Measurements from ENCODE around the gene PSMG3.

Gene PSMG3

GRCh38 chr7:1557006-1557405, 12.8 kb downstream of the PSMG3 start:
- DNase-seq = no peak

- DNase-seq = peak; percentile 50
Measured at GRCh38 chr7:1555813-1556543, 13.9 kb downstream of the PSMG3 start, which contains the start of gene TMEM184A. TMEM184A (minus strand) TSS chr7:1556205; CDS start chr7:1555484, 721 bp downstream.

- no peak for DNase-seq
Measured at GRCh38 chr7:1555046-1555812, 14.6 kb downstream of the PSMG3 start.

- DNase-seq = no peak
Measured at GRCh38 chr7:1554333-1555045, 15.3 kb downstream of the PSMG3 start.

GRCh38 chr7:1553512-1554210, 16.2 kb downstream of the PSMG3 start:
- no peak for DNase-seq

- no peak for DNase-seq
Measured at GRCh38 chr7:1552200-1552599, 17.6 kb downstream of the PSMG3 start.

GRCh38 chr7:1550846-1551155, 19.0 kb downstream of the PSMG3 start:
- DNase-seq = no peak

- no peak for DNase-seq
Measured at GRCh38 chr7:1550005-1550845, 19.6 kb downstream of the PSMG3 start.

GRCh38 chr7:1549357-1550004, 20.4 kb downstream of the PSMG3 start:
- no peak for DNase-seq

- DNase-seq = no peak
Measured at GRCh38 chr7:1548944-1549343, 20.9 kb downstream of the PSMG3 start.

- no peak for DNase-seq
Measured at GRCh38 chr7:1548438-1548831, 21.4 kb downstream of the PSMG3 start.

GRCh38 chr7:1547777-1548437, 21.9 kb downstream of the PSMG3 start:
- DNase-seq = no peak

GRCh38 chr7:1546909-1547776, 22.7 kb downstream of the PSMG3 start:
- no peak for DNase-seq

GRCh38 chr7:1546274-1546908, 23.4 kb downstream of the PSMG3 start:
- DNase-seq = no peak

GRCh38 chr7:1545417-1546246, 24.2 kb downstream of the PSMG3 start:
- no peak for DNase-seq

GRCh38 chr7:1544896-1545416, 24.9 kb downstream of the PSMG3 start:
- no peak for DNase-seq

- no peak for DNase-seq
Measured at GRCh38 chr7:1544178-1544895, 25.5 kb downstream of the PSMG3 start.

- DNase-seq = no peak
Measured at GRCh38 chr7:1543826-1544177, 26.0 kb downstream of the PSMG3 start.
